PC-3 (cell line): ENCODE results near the gene MITF. TPM values are rescaled to one million over a fixed set of nuclear protein-coding genes. Genes with fewer than 3 reads are reported as not detected.

Source experiments
- ATAC-seq: fragments of 200-7000 bp; cut with Tn5 transposase; 2 replicates; pipeline ENCODE4 v1.9.1; 2020; ENCODE audit warnings: mild to moderate bottlenecking, moderate library complexity
- BruUV-seq: library from RNA; stranded (reverse); fragments of 400-500 nt; replicated peaks from 2 replicates; lab custom pipeline; 2021; lab: Mats Ljungman, UMichigan
- CTCF ChIA-PET: fragments of 300-600 bp; sonication (Branson Sonifier 250); formaldehyde crosslinking; loops from one replicate; lab custom pipeline; 2022; ENCODE audit warnings: antibody characterized with exemption; lab: Charles Lee
- POLR2A ChIA-PET: fragments of 300-600 bp; sonication (Branson Sonifier 250); formaldehyde crosslinking; loops from one replicate; lab custom pipeline; 2022; ENCODE audit warnings: antibody characterized with exemption; ENCODE audit not compliant: unreplicated experiment; lab: Charles Lee
- DNase-seq: peaks from one replicate; pipeline ENCODE4 v3.0.0-alpha.2; 2015
- H2AFZ ChIP-seq: fragments of 300-600 bp; sonication (generic); 2 replicates; pipeline ENCODE4 v1.6.0; 2016; ENCODE audit warnings: antibody characterized with exemption, low read length
- H3F3A ChIP-seq: fragments of 300-600 bp; sonication (generic); one replicate; pipeline ENCODE4 v1.6.0; 2017; ENCODE audit warnings: antibody characterized with exemption, low read length, control low read depth, mild to moderate bottlenecking; ENCODE audit not compliant: unreplicated experiment
- H3K27ac ChIP-seq: fragments of 300-600 bp; sonication (generic); 2 replicates; pipeline ENCODE4 v1.5.1; 2016; ENCODE audit warnings: mild to moderate bottlenecking, low read length
- H3K27me3 ChIP-seq: fragments of 300-600 bp; sonication (generic); 2 replicates; pipeline ENCODE4 v1.6.1; 2016; ENCODE audit warnings: low read length, mixed read lengths
- H3K36me3 ChIP-seq: fragments of 300-600 bp; sonication (generic); 2 replicates; pipeline ENCODE4 v1.6.1; 2016; ENCODE audit warnings: low read depth, mixed run types, low read length, mixed read lengths
- H3K4me1 ChIP-seq: fragments of 300-600 bp; sonication (generic); 2 replicates; pipeline ENCODE4 v1.5.1; 2016; ENCODE audit warnings: low read length; ENCODE audit not compliant: insufficient read depth
- H3K4me2 ChIP-seq: fragments of 300-600 bp; sonication (generic); 2 replicates; pipeline ENCODE4 v1.6.0; 2016; ENCODE audit warnings: low read length
- H3K4me3 ChIP-seq: fragments of 300-600 bp; sonication (generic); 2 replicates; pipeline ENCODE4 v1.5.1; 2016; ENCODE audit warnings: mild to moderate bottlenecking, low read length, mixed read lengths
- H3K79me2 ChIP-seq: fragments of 300-600 bp; sonication (generic); 2 replicates; pipeline ENCODE4 v1.6.1; 2017; ENCODE audit warnings: low read length, mixed read lengths
- H3K9ac ChIP-seq: fragments of 300-600 bp; sonication (generic); 2 replicates; pipeline ENCODE4 v1.6.0; 2016; ENCODE audit warnings: mild to moderate bottlenecking, low read length
- H3K9me2 ChIP-seq: fragments of 300-600 bp; sonication (generic); replicated peaks from 2 replicates; pipeline ENCODE4 v1.6.1; 2016; ENCODE audit warnings: mixed run types, low read length, mixed read lengths
- H3K9me3 ChIP-seq: fragments of 300-600 bp; sonication (generic); 2 replicates; pipeline ENCODE4 v1.6.1; 2016; ENCODE audit warnings: low read length, mixed read lengths
- H4K20me1 ChIP-seq: fragments of 300-600 bp; sonication (generic); 2 replicates; pipeline ENCODE4 v1.6.1; 2016; ENCODE audit warnings: low read length, mixed read lengths
- EZH2 ChIP-seq: fragments of 300-600 bp; sonication (generic); IDR thresholded peaks from one replicate; pipeline ENCODE4 v1.6.1; 2017; ENCODE audit warnings: antibody characterized with exemption, mild to moderate bottlenecking, low read length; ENCODE audit not compliant: unreplicated experiment
- EZH2phosphoT487 ChIP-seq: fragments of 300-600 bp; sonication (generic); IDR thresholded peaks from 2 replicates; pipeline ENCODE4 v1.6.1; 2018; ENCODE audit warnings: mild to moderate bottlenecking, antibody characterized with exemption, low read length, borderline replicate concordance
- intact Hi-C: fragments of 100-400 bp; cut with micrococcal nuclease; formaldehyde crosslinking; loops from 2 replicates; pipeline ENCODE4 v1.9.0; 2023
- total RNA-seq: library from RNA; depleted of rRNA; stranded (reverse); fragments of >200 nt; gene quantifications from 2 replicates; pipeline ENCODE4 v1.2.3, GENCODE V29; 2014
- TF ChIP-seq, protein P1 (sequence below): fragments of 300-600 bp; sonication (generic); conservative IDR thresholded peaks from 2 replicates; pipeline ENCODE4 v1.5.1; 2017; ENCODE audit warnings: antibody characterized with exemption, low read depth, mild to moderate bottlenecking, low read length

The MITF gene
- total RNA-seq, 1 experiment from 2014 or later, result 7.6 TPM

DNA sequence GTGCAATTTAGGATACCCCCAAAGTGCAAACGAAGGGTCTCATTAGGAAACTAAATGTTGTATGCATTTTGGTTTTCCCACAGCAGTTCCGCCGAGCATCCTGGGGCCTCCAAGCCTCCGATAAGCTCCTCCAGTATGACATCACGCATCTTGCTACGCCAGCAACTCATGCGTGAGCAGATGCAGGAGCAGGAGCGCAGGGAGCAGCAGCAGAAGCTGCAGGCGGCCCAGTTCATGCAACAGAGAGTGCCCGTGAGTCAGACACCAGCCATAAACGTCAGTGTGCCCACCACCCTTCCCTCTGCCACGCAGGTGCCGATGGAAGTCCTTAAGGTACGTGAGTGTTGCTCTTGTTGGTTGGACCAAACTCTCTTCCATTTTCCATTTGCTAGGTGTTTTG is 139.8 kb downstream of the MITF start:
- H3K4me2 ChIP-seq, result no peak overlapping the region
- no peaks in the 10 kb centered on the region for H3K79me2 ChIP-seq
- TF ChIP-seq EZH2phosphoT487, result no peak
- no peaks in the 10 kb centered on the region for H3K9me3 ChIP-seq
- H3K9ac ChIP-seq, result no peak overlapping the region
- DNase-seq (no peak), ATAC-seq (no peak)
- peaks cover 13% of the 10 kb centered on the region for H3K4me1 ChIP-seq
- H4K20me1 ChIP-seq, result no peaks in the 10 kb centered on the region
- ChIA-PET POLR2A (no interaction called here), CTCF (no interaction called here)
- H3F3A ChIP-seq, result no peaks in the 10 kb centered on the region
- no peak overlapping the region for H2AFZ ChIP-seq
- H3K27me3 ChIP-seq, result no peaks in the 10 kb centered on the region
- no peaks in the 10 kb centered on the region for H3K36me3 ChIP-seq
- H3K4me3 ChIP-seq, result no peak overlapping the region
- H3K27ac ChIP-seq, result no peak overlapping the region
- H3K9me2 ChIP-seq, result no peaks in the 10 kb centered on the region
- intact Hi-C loops, result no loop called here
- BruUV-seq, result no TSS peak

DNA sequence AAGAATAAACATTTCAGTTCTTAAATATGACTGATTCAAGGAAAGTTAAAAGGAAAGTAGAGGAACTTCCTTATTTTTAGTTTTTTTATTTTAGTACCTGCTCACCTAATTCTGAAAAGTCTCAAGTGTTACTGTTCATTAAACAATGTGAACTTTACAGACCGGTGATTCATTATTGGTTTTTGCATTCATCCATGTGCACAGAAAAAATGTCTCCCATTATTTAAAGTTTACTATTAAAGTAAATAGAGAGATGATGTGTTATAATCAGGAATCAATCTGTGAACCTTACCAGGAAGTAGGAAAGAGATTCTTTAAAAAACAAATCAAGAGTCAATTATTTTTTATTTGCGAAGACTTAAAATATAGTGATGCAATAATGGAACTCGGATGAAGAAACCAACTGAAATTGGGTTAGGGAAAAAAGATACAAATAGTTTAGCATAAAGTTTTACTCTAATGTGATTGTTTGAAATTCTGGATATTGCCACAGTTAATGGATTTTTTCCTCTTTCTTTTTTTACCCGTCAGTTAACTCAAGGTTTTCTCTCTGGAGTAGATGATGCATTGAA is 140.9 kb downstream of the MITF start:
- H3K79me2 ChIP-seq, result no peaks in the 10 kb centered on the region
- H3K27ac ChIP-seq, result peak overlapping the region; percentile 63
- ChIA-PET POLR2A (no interaction called here), CTCF (no interaction called here)
- ATAC-seq (peak; percentile 24; the same call in 1 of the 2 replicates), DNase-seq (peak; percentile 43)
- no peaks in the 10 kb centered on the region for H3K9me2 ChIP-seq
- H3K27me3 ChIP-seq, result no peaks in the 10 kb centered on the region
- H3F3A ChIP-seq, result no peaks in the 10 kb centered on the region
- H3K9ac ChIP-seq, result peak overlapping the region; percentile 33; the same call in 1 of the 2 replicates
- H3K4me1 ChIP-seq, result peaks cover 13% of the 10 kb centered on the region
- intact Hi-C loops, result no loop called here
- H2AFZ ChIP-seq, result no peak overlapping the region
- no TSS peak for BruUV-seq
- no peaks in the 10 kb centered on the region for H4K20me1 ChIP-seq
- H3K4me3 ChIP-seq, result no peak overlapping the region
- H3K36me3 ChIP-seq, result no peaks in the 10 kb centered on the region
- H3K4me2 ChIP-seq, result peak overlapping the region; percentile 31
- H3K9me3 ChIP-seq, result no peaks in the 10 kb centered on the region
- TF ChIP-seq, protein P1, sequence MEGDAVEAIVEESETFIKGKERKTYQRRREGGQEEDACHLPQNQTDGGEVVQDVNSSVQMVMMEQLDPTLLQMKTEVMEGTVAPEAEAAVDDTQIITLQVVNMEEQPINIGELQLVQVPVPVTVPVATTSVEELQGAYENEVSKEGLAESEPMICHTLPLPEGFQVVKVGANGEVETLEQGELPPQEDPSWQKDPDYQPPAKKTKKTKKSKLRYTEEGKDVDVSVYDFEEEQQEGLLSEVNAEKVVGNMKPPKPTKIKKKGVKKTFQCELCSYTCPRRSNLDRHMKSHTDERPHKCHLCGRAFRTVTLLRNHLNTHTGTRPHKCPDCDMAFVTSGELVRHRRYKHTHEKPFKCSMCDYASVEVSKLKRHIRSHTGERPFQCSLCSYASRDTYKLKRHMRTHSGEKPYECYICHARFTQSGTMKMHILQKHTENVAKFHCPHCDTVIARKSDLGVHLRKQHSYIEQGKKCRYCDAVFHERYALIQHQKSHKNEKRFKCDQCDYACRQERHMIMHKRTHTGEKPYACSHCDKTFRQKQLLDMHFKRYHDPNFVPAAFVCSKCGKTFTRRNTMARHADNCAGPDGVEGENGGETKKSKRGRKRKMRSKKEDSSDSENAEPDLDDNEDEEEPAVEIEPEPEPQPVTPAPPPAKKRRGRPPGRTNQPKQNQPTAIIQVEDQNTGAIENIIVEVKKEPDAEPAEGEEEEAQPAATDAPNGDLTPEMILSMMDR, result no peak
- TF ChIP-seq EZH2phosphoT487 (no peak), EZH2 (no peak)

DNA sequence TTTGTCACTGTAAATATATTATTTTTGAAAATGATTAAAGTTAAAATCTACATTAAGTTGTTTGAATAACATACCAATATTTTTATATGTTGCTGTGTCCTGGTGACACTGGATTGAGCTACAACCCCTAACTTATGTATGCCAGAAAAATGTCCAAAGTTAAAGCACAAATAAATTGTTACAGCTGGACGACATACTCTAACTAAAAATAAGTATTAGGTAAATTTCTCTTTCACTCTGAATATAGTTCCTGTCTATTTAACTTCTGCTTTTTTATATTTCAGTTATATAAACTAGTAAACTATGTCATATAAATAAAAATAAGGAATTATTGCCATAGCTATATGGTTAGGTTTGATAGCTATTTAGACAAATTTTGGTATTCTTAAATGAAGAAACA is 141.8 kb downstream of the MITF start:
- Histone ChIP-seq H3K27me3 (no peaks in the 10 kb centered on the region), H3K36me3 (no peaks in the 10 kb centered on the region), H3K4me1 (peaks cover 13% of the 10 kb centered on the region), H2AFZ (no peak overlapping the region), H3F3A (no peaks in the 10 kb centered on the region), H3K9me3 (no peaks in the 10 kb centered on the region), H3K27ac (no peak overlapping the region), H4K20me1 (no peaks in the 10 kb centered on the region), H3K4me2 (no peak overlapping the region), H3K79me2 (no peaks in the 10 kb centered on the region), H3K9me2 (no peaks in the 10 kb centered on the region), H3K4me3 (no peak overlapping the region), H3K9ac (no peak overlapping the region)
- DNase-seq (no peak), ATAC-seq (no peak)
- BruUV-seq, result no TSS peak
- CTCF ChIA-PET, result no interaction called here
- POLR2A ChIA-PET, result no interaction called here
- intact Hi-C loops, result no loop called here
- TF ChIP-seq EZH2phosphoT487 (no peak), EZH2 (no peak)
